ENCODE measurements around the gene POU2F1. TPM values are rescaled to one million over a fixed set of nuclear protein-coding genes. Genes with fewer than 3 reads are reported as not detected.

POU2F1 gene
- total RNA-seq, 1 experiment from 2014 or later = 24.5 TPM

DNA sequence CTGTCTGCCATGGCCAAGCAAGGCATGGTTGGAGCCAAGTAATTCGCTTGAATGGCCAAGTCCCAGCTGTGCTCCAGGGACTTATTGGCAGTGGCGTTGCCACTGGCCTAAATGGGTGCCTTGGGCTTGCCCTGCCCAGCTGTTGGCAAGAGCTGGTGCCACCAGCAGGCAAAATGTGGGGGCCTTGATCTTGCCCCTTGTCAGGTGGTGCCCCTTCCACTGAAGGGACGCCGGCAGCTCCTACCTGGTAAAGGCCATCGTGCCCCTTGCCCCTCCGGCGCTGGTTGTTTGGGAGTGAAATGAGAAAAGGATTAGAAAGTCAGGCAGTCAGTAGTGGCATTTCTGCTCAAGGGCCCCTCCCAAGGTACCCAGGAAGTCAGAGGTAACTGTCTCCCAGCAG lies 212.1 kb downstream of the POU2F1 start (continued):
- TF ChIP-seq, protein P1, sequence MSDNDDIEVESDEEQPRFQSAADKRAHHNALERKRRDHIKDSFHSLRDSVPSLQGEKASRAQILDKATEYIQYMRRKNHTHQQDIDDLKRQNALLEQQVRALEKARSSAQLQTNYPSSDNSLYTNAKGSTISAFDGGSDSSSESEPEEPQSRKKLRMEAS (IDR thresholded peaks at IDR 0.05) = no peak
- TF ChIP-seq POLR2A (IDR thresholded peaks at IDR 0.05; ENCODE audit: borderline replicate concordance, extremely low read depth, insufficient read depth, insufficient read length) (no peak), ZNF274 (IDR thresholded peaks at IDR 0.05; ENCODE audit: low read depth, low read length) (no peak), YY1 (IDR thresholded peaks at IDR 0.05; ENCODE audit: extremely low read depth, insufficient replicate concordance, low read depth, low read length) (no peak), ATF3 (IDR thresholded peaks at IDR 0.05) (no peak)

- no peaks in the 10 kb centered on the region for H3K36me3 ChIP-seq (ENCODE audit: control insufficient read depth in 1 of 2, insufficient read depth in 2 of 2, low read length in 2 of 2)
- H3K4me1 ChIP-seq (ENCODE audit: control insufficient read depth in 1 of 2, insufficient read depth in 2 of 2, low read length in 2 of 2) = no peaks in the 10 kb centered on the region
- intact Hi-C loops (cut with micrococcal nuclease) = no loop called here
- no peaks in the 10 kb centered on the region for H3K27me3 ChIP-seq (ENCODE audit: insufficient read depth, low read length)
- no peaks in the 10 kb centered on the region for H3K79me2 ChIP-seq (ENCODE audit: insufficient read depth, low read length)
- DNase-seq (ENCODE audit: low read depth, low spot score) (no peak), ATAC-seq (no peak)
- no peaks in the 10 kb centered on the region for H3K9me3 ChIP-seq (ENCODE audit: control insufficient read depth in 1 of 2, insufficient read depth in 1 of 2, low read depth in 1 of 2, low read length in 2 of 2)
- H4K20me1 ChIP-seq (ENCODE audit: insufficient read depth) = no peaks in the 10 kb centered on the region
- H3K27ac ChIP-seq (ENCODE audit: low read depth, low read length) = no peak overlapping the region
- RAD21 ChIA-PET (ENCODE audit: low non-redundant PET in 1 of 2, low total read pairs in 2 of 2, uncharacterized antibody in 2 of 2, unreplicated experiment in 2 of 2) = no interaction called here
- H3K4me2 ChIP-seq (ENCODE audit: low read length) = no peak overlapping the region
- CTCF ChIA-PET = no interaction called here
- TF ChIP-seq FOSL1 (IDR thresholded peaks at IDR 0.05; ENCODE audit: low read depth) (no peak), EZH2 (IDR thresholded peaks at IDR 0.05) (no peak), YY1 (IDR thresholded peaks at IDR 0.05; ENCODE audit: extremely low read depth, insufficient replicate concordance, low read depth, low read length) (no peak), POLR2A (IDR thresholded peaks at IDR 0.05; ENCODE audit: borderline replicate concordance, extremely low read depth, insufficient read depth, insufficient read length) (no peak), EZH2phosphoT487 (IDR thresholded peaks at IDR 0.05; ENCODE audit: borderline replicate concordance) (no peak)
- no peaks in the 10 kb centered on the region for H3K9me2 ChIP-seq (ENCODE audit: insufficient read depth)
- no peak overlapping the region for H3K9ac ChIP-seq (ENCODE audit: low read length)
- BruUV-seq (replicated peaks) = no TSS peak
- POLR2A ChIA-PET = no interaction called here
- H3K4me3 ChIP-seq (replicated peaks in 1 of 2; ENCODE audit: low read depth in 1 of 2, low read length in 2 of 2) = no peak overlapping the region
- H2AFZ ChIP-seq (ENCODE audit: low read depth, low read length, poor library complexity, severe bottlenecking) = no peak overlapping the region
These were observed 213.2 kb downstream of the POU2F1 start for GRCh38 chr1:167433884-167434283.

GRCh38 chr1:167434306-167434705 lies 213.6 kb downstream of the POU2F1 start:
- no peaks in the 10 kb centered on the region for H4K20me1 ChIP-seq (ENCODE audit: insufficient read depth)
- ChIA-PET POLR2A (no interaction called here), CTCF (no interaction called here), RAD21 (ENCODE audit: low non-redundant PET in 1 of 2, low total read pairs in 2 of 2, uncharacterized antibody in 2 of 2, unreplicated experiment in 2 of 2) (no interaction called here)
- H3K9me3 ChIP-seq (ENCODE audit: control insufficient read depth in 1 of 2, insufficient read depth in 1 of 2, low read depth in 1 of 2, low read length in 2 of 2) = no peaks in the 10 kb centered on the region
- H3K27ac ChIP-seq (ENCODE audit: low read depth, low read length) = no peak overlapping the region
- no peak overlapping the region for H3K4me3 ChIP-seq (replicated peaks in 1 of 2; ENCODE audit: low read depth in 1 of 2, low read length in 2 of 2)
- intact Hi-C loops (cut with micrococcal nuclease) = no loop called here
- no TSS peak for BruUV-seq (replicated peaks)
- TF ChIP-seq POLR2A (IDR thresholded peaks at IDR 0.05; ENCODE audit: borderline replicate concordance, extremely low read depth, insufficient read depth, insufficient read length) = no peak
- no peaks in the 10 kb centered on the region for H3K9me2 ChIP-seq (ENCODE audit: insufficient read depth)
- no peaks in the 10 kb centered on the region for H3K4me1 ChIP-seq (ENCODE audit: control insufficient read depth in 1 of 2, insufficient read depth in 2 of 2, low read length in 2 of 2)
- no peaks in the 10 kb centered on the region for H3K79me2 ChIP-seq (ENCODE audit: insufficient read depth, low read length)
- H3K9ac ChIP-seq (ENCODE audit: low read length) = no peak overlapping the region
- H3K27me3 ChIP-seq (ENCODE audit: insufficient read depth, low read length) = no peaks in the 10 kb centered on the region
- no peak for ATAC-seq
- H3K4me2 ChIP-seq (ENCODE audit: low read length) = no peak overlapping the region
- DNase-seq (ENCODE audit: low read depth, low spot score) = no peak
- H3K36me3 ChIP-seq (ENCODE audit: control insufficient read depth in 1 of 2, insufficient read depth in 2 of 2, low read length in 2 of 2) = no peaks in the 10 kb centered on the region
- no peak overlapping the region for H2AFZ ChIP-seq (ENCODE audit: low read depth, low read length, poor library complexity, severe bottlenecking)

All from HCT116 (cell line).